Colonic mucosa (tissue), 4 donors: ENCODE results near the gene SLC39A11. TPM values are rescaled to one million over a fixed set of nuclear protein-coding genes. Genes with fewer than 3 reads are reported as not detected.

Experiments
- DNase-seq: peaks from one replicate; pipeline ENCODE4 v3.0.0-alpha.2; 2020
- H3K27ac ChIP-seq: fragments of 200-600 bp; one replicate; pipeline ENCODE4 v1.8.0; 2021
- H3K27me3 ChIP-seq: fragments of 200-600 bp; one replicate; pipeline ENCODE4 v1.8.0; 2021
- H3K36me3 ChIP-seq: fragments of 200-600 bp; one replicate; pipeline ENCODE4 v1.8.0; 2021
- H3K4me1 ChIP-seq: fragments of 200-600 bp; one replicate; pipeline ENCODE4 v1.8.0; 2021; ENCODE audit warnings: mild to moderate bottlenecking
- H3K4me3 ChIP-seq: fragments of 200-600 bp; one replicate; pipeline ENCODE4 v1.8.0; 2021
- H3K9ac ChIP-seq, 2 donors: one replicate each; pipeline ENCODE4 v1.7.0; 2013; ENCODE audit warnings: control low read depth in 2 of 2, low read depth in 2 of 2, low read length in 2 of 2
- H3K9me3 ChIP-seq: fragments of 200-600 bp; one replicate; pipeline ENCODE4 v1.8.0; 2021
- intact Hi-C: fragments of 100-400 bp; cut with DNase I; formaldehyde crosslinking; loops from one replicate; pipeline ENCODE4 v1.14.1; 2022
- total RNA-seq, 2 donors: library from RNA; stranded (reverse); fragmentation: NEBNext Ultra II Directional in 1 of 2; extraction: Animal tissue kit (Norgen Biotek cat#: 25700) in 1 of 2; gene quantifications; one replicate each; pipeline ENCODE4 v1.2.1, GENCODE V29; 2021
- TF ChIP-seq, protein P1 (sequence below): fragments of 200-600 bp; IDR thresholded peaks from one replicate; pipeline ENCODE4 v1.8.0; 2022; ENCODE audit warnings: antibody characterized with exemption, mild to moderate bottlenecking
- donor health status: healthy.
- donor health status: DM: no; HTN: no; CAD: no.
- donor health status: DM: no; HTN: no; CAD: no.

The SLC39A11 gene
- total RNA-seq, 2 donors from 2014 or later, result 57.7 to 60.0 TPM

DNA sequence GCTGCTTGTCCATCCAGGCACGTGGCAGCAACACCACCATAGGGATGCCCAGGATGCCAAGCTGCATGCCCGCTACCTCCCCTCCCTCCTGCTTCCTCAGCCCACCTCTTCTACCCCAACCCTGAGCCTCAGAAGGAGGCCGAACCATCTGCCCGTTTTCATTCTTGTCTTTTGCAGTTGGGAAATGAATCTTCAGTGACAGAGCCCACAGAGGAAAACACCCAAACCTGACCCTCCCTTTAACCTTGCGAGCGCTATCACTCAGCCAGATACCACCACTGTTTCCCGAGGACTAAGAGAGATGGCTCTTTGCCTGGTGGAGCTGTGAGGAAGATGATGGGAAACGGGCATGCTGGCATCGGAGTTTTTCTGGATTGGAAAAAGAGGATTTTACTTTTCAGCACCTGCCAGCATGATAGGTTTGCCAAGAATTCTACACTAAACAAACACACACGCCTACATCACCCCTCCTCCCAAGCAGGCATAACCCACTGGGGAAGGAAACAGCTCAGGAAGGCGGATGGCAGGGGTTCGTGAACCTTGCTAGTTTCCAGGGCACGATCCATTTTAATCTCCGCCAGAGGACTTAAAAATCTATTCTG lies 457.4 kb downstream of the SLC39A11 start:
- peak overlapping the region in 1 of 2 donors; percentile 62 for H3K9ac ChIP-seq
- no peaks in the 10 kb centered on the region for H3K36me3 ChIP-seq
- H3K27ac ChIP-seq, result peak overlapping the region; percentile 67
- H3K4me3 ChIP-seq, result no peak overlapping the region
- intact Hi-C loops, result no loop called here
- TF ChIP-seq, protein P1, sequence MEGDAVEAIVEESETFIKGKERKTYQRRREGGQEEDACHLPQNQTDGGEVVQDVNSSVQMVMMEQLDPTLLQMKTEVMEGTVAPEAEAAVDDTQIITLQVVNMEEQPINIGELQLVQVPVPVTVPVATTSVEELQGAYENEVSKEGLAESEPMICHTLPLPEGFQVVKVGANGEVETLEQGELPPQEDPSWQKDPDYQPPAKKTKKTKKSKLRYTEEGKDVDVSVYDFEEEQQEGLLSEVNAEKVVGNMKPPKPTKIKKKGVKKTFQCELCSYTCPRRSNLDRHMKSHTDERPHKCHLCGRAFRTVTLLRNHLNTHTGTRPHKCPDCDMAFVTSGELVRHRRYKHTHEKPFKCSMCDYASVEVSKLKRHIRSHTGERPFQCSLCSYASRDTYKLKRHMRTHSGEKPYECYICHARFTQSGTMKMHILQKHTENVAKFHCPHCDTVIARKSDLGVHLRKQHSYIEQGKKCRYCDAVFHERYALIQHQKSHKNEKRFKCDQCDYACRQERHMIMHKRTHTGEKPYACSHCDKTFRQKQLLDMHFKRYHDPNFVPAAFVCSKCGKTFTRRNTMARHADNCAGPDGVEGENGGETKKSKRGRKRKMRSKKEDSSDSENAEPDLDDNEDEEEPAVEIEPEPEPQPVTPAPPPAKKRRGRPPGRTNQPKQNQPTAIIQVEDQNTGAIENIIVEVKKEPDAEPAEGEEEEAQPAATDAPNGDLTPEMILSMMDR, result no peak
- H3K4me1 ChIP-seq, result peaks cover 3% of the 10 kb centered on the region
- H3K27me3 ChIP-seq, result no peaks in the 10 kb centered on the region
- H3K9me3 ChIP-seq, result no peaks in the 10 kb centered on the region
- DNase-seq, result peak; percentile 63

DNA sequence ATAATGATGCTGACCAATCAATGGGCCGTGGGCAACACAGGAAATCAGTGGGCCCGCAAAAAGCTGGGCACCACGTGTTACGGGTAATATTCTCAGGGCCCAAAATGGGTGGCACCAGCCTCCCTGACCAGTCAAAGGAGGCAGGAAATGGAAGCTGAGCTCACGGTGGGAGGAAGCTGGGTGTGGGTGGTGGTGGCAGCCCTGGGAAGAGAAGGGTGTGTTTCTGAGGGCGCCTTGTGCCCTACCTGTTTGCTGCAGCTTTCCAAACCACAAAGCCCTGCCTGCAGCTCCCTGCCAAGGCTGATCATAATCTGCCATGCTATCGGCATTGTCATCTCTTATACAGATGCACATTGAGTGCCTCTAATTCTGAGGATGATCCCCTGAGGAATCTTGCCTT lies 457.9 kb downstream of the SLC39A11 start:
- Histone ChIP-seq H3K27ac (peak overlapping the region; percentile 67), H3K27me3 (no peaks in the 10 kb centered on the region), H3K4me1 (peaks cover 3% of the 10 kb centered on the region), H3K4me3 (no peak overlapping the region), H3K9ac (peak overlapping the region in 1 of 2 donors; percentile 62), H3K9me3 (no peaks in the 10 kb centered on the region), H3K36me3 (no peaks in the 10 kb centered on the region)
- TF ChIP-seq, protein P1, result no peak
- peak; percentile 75 for DNase-seq
- intact Hi-C loops, result no loop called here

DNA sequence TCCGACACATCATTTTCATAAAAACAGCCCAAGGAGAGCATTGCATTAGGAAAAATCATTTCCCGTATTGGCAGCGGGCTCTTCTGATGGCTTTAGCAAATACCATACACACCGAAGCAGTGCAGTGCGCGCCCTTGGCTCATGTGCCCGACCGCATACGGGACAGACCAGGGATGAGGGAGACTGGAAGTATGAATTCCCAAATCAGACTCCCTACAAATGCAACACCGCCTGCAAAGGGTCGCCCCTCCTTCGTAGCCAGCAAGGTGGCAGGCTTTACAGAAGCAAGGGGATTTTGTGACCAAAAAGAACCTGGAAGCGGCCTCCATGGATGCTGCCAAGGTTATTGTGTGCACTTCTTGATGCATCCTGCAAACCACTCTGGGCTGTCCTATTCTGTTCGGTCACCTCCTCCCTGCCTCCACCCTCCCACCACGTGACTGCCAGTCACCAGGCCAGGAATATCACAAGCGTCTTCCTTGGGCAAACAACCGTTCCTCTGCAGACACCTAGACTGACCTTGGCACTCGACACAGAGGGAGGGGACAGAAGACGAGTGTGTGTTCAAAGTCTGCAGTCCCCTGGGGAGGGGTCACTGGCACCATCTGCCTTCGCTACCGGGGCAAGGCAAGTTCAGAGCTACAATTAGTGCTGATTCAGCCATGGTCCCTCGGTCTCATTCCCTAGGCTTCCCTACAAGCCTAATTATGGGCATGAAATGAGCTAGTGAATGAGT lies 460.4 kb downstream of the SLC39A11 start:
- Histone ChIP-seq H3K9ac (peak overlapping the region in 1 of 2 donors; percentile 48), H3K4me3 (no peak overlapping the region), H3K4me1 (peaks cover 3% of the 10 kb centered on the region), H3K36me3 (no peaks in the 10 kb centered on the region), H3K27ac (peak overlapping the region; percentile 72), H3K27me3 (no peaks in the 10 kb centered on the region), H3K9me3 (no peaks in the 10 kb centered on the region)
- peak; percentile 97 for DNase-seq
- TF ChIP-seq, protein P1, result no peak
- intact Hi-C loops, result no loop called here

DNA sequence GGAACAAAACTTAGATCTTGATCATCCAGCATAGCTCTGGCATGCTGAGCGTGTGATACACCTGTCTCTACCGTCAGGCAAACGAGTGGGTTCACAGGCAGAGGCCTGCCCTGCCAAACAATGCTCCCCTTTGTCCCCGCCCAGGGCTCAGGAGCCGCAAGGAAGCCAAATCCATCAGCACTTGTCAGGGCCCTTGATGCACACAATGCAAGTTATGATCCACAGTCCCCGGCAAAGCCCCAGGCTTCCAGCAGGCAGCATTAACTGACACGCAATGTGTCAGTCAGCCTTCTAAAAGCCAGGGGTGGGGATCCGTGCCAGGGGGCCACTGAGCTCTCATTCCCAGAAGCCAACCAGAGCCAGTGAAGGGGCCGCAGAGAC lies 460.9 kb downstream of the SLC39A11 start:
- intact Hi-C loops, result no loop called here
- no peak overlapping the region for H3K4me3 ChIP-seq
- peak overlapping the region; percentile 72 for H3K27ac ChIP-seq

DNA sequence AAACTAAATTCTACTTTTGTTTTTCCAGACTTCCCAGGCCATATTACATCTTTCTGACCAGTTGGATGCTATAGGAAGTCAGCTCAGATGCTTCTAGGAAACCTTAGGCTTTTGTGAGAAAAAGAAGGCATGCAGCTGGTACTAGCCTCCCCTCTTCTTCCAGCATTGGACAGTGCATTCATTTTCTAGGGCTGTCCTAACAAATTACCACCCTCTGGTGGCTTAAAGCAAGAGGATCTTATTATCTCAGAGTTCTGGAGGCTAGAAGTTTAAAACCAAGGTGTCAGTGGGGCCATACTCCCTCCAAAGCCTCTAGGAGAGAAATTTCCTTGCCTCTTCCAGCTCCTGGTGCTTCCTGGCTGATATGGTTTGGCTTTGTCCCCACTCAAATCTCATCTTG lies 467.8 kb downstream of the SLC39A11 start:
- no peaks in the 10 kb centered on the region for H3K9me3 ChIP-seq
- no peak for DNase-seq
- no peak overlapping the region for H3K27ac ChIP-seq
- no peak overlapping the region for H3K4me3 ChIP-seq
- intact Hi-C loops, result no loop called here
- H3K4me1 ChIP-seq, result no peaks in the 10 kb centered on the region
- H3K27me3 ChIP-seq, result no peaks in the 10 kb centered on the region
- no peak overlapping the region for H3K9ac ChIP-seq
- TF ChIP-seq, protein P1, result no peak
- H3K36me3 ChIP-seq, result no peaks in the 10 kb centered on the region

More for the DNA sequence above, 460.9 kb downstream of the SLC39A11 start:
- Histone ChIP-seq H3K27me3 (no peaks in the 10 kb centered on the region), H3K9ac (peak overlapping the region in 1 of 2 donors; percentile 48), H3K9me3 (no peaks in the 10 kb centered on the region), H3K36me3 (no peaks in the 10 kb centered on the region), H3K4me1 (peaks cover 3% of the 10 kb centered on the region)
- DNase-seq, result no peak
- TF ChIP-seq, protein P1, result no peak
